ENCODE data around the gene CENPU. TPM values are rescaled to one million over a fixed set of nuclear protein-coding genes. Genes with fewer than 3 reads are reported as not detected.
"Not testable (repeated sequence)": the region's sequence is repeated elsewhere in the genome, so short reads cannot be mapped to it uniquely, and the experiment has no call there.

CENPU gene
- total RNA-seq, 1 donor from 2014 or later, result 229 TPM

- peaks cover 1% of the 10 kb centered on the region for H3K36me3 Mint-ChIP-seq
- H3K4me1 Mint-ChIP-seq, result peaks cover 3% of the 10 kb centered on the region
- Histone ChIP-seq H3K4me3 (no peak overlapping the region), H3K36me3 (no peaks in the 10 kb centered on the region), H2AFZ (replicated peaks) (no peak overlapping the region), H3K27me3 (no peaks in the 10 kb centered on the region), H3F3A (ENCODE audit: low read depth) (no peaks in the 10 kb centered on the region), H3K27ac (no peak overlapping the region), H3K79me2 (ENCODE audit: low read depth) (no peaks in the 10 kb centered on the region), H4K20me1 (ENCODE audit: low read depth) (no peaks in the 10 kb centered on the region), H3K9ac (no peak overlapping the region), H3K4me1 (no peaks in the 10 kb centered on the region), H3K9me3 (ENCODE audit: low read depth) (no peaks in the 10 kb centered on the region), H3K4me2 (no peak overlapping the region)
- H3K27me3 Mint-ChIP-seq (ENCODE audit: insufficient read depth, low read depth), result peaks cover 11% of the 10 kb centered on the region
- H3K4me3 Mint-ChIP-seq, result no peak overlapping the region
- peaks cover 5% of the 10 kb centered on the region for H3K9me3 Mint-ChIP-seq
- H3K27ac Mint-ChIP-seq, result no peak overlapping the region
- TF ChIP-seq EZH2phosphoT487 (IDR thresholded peaks at IDR 0.05) (no peak), CTCF (IDR thresholded peaks at IDR 0.05) (no peak), EZH2 (IDR thresholded peaks at IDR 0.05) (no peak)
- no peak for DNase-seq (ENCODE audit: low spot score)
Observed at GRCh38 chr4:184740980-184741391, 7.1 kb upstream of the CENPU start.

- H3K36me3 ChIP-seq; H3K27ac Mint-ChIP-seq; H3K4me1 ChIP-seq; H3K27me3 Mint-ChIP-seq (ENCODE audit: insufficient read depth, low read depth); H3K4me1 Mint-ChIP-seq; H3K27ac ChIP-seq; H3K9ac ChIP-seq; H3K4me2 ChIP-seq; H3K27me3 ChIP-seq; DNase-seq (ENCODE audit: low spot score); H2AFZ ChIP-seq (replicated peaks); H3K9me3 Mint-ChIP-seq; H3K4me3 Mint-ChIP-seq; H4K20me1 ChIP-seq (ENCODE audit: low read depth); H3F3A ChIP-seq (ENCODE audit: low read depth); H3K36me3 Mint-ChIP-seq; H3K4me3 ChIP-seq; H3K9me3 ChIP-seq (ENCODE audit: low read depth); H3K79me2 ChIP-seq (ENCODE audit: low read depth): not testable (repeated sequence)
Observed at GRCh38 chr4:184739575-184739974, 5.7 kb upstream of the CENPU start.

- Mint-ChIP-seq H3K27ac (no peak overlapping the region), H3K4me3 (peak overlapping the region; percentile 97), H3K9me3 (no peaks in the 10 kb centered on the region), H3K4me1 (peaks cover 34% of the 10 kb centered on the region), H3K27me3 (ENCODE audit: insufficient read depth, low read depth) (peaks cover 7% of the 10 kb centered on the region), H3K36me3 (peaks cover 7% of the 10 kb centered on the region)
- H3K4me1 ChIP-seq, result peaks cover 32% of the 10 kb centered on the region
- TF ChIP-seq CTCF (IDR thresholded peaks at IDR 0.05), result no peak
- TF ChIP-seq EZH2 (IDR thresholded peaks at IDR 0.05), result no peak
- no peak for TF ChIP-seq EZH2phosphoT487 (IDR thresholded peaks at IDR 0.05)
- H3K27me3 ChIP-seq, result no peaks in the 10 kb centered on the region
- no peak overlapping the region for H3K9ac ChIP-seq
- H3K79me2 ChIP-seq (ENCODE audit: low read depth), result peaks cover 41% of the 10 kb centered on the region
- H3K36me3 ChIP-seq, result no peaks in the 10 kb centered on the region
- H3K9me3 ChIP-seq (ENCODE audit: low read depth), result no peaks in the 10 kb centered on the region
- peak overlapping the region; percentile 64 for H3K4me2 ChIP-seq
- no peak overlapping the region for H3K27ac ChIP-seq
- peak overlapping the region; percentile 32 for H3K4me3 ChIP-seq
- H2AFZ ChIP-seq (replicated peaks), result no peak overlapping the region
- H4K20me1 ChIP-seq (ENCODE audit: low read depth), result peaks cover 33% of the 10 kb centered on the region
- DNase-seq (ENCODE audit: low spot score), result no peak
- H3F3A ChIP-seq (ENCODE audit: low read depth), result peaks cover 4% of the 10 kb centered on the region
Observed at GRCh38 chr4:184734758-184735157, 862 bp upstream of the CENPU start.

GRCh38 chr4:184732126-184732525, 1.8 kb downstream of the CENPU start:
- Histone ChIP-seq H2AFZ (replicated peaks) (no peak overlapping the region), H3K4me3 (peak overlapping the region; percentile 72), H3K27me3 (no peaks in the 10 kb centered on the region), H4K20me1 (ENCODE audit: low read depth) (peaks cover 45% of the 10 kb centered on the region), H3F3A (ENCODE audit: low read depth) (peaks cover 4% of the 10 kb centered on the region), H3K27ac (no peak overlapping the region), H3K4me2 (peak overlapping the region; percentile 91), H3K79me2 (ENCODE audit: low read depth) (peaks cover 68% of the 10 kb centered on the region), H3K4me1 (peaks cover 32% of the 10 kb centered on the region), H3K9ac (no peak overlapping the region), H3K36me3 (peaks cover 21% of the 10 kb centered on the region), H3K9me3 (ENCODE audit: low read depth) (no peaks in the 10 kb centered on the region)
- Mint-ChIP-seq H3K27ac (no peak overlapping the region), H3K36me3 (peaks cover 24% of the 10 kb centered on the region), H3K4me3 (peak overlapping the region; percentile 97), H3K9me3 (no peaks in the 10 kb centered on the region), H3K27me3 (ENCODE audit: insufficient read depth, low read depth) (peaks cover 7% of the 10 kb centered on the region), H3K4me1 (peaks cover 34% of the 10 kb centered on the region)
- TF ChIP-seq EZH2 (IDR thresholded peaks at IDR 0.05) (no peak), CTCF (IDR thresholded peaks at IDR 0.05) (no peak), EZH2phosphoT487 (IDR thresholded peaks at IDR 0.05) (no peak)
- no peak for DNase-seq (ENCODE audit: low spot score)

Measured in neural progenitor cell (in vitro differentiated cells).